Epithelial cell of esophagus (primary cell): ENCODE measurements around the gene CAPN10.

Experiments used
- DNase-seq: peaks from one replicate; pipeline ENCODE4 v3.0.0; 2010; ENCODE audit warnings: low read depth
- H3K4me3 ChIP-seq: 2 replicates; pipeline ENCODE4 v1.5.1; 2011; ENCODE audit warnings: mild to moderate bottlenecking, low read length, control low read depth
- CTCF ChIP-seq: IDR thresholded peaks from 2 replicates; pipeline ENCODE4 v1.5.1; 2011; ENCODE audit warnings: low read depth, mild to moderate bottlenecking, low read length, control low read depth, inconsistent platforms; ENCODE audit not compliant: insufficient read depth; ENCODE audit errors: missing control alignments

Gene CAPN10

DNA sequence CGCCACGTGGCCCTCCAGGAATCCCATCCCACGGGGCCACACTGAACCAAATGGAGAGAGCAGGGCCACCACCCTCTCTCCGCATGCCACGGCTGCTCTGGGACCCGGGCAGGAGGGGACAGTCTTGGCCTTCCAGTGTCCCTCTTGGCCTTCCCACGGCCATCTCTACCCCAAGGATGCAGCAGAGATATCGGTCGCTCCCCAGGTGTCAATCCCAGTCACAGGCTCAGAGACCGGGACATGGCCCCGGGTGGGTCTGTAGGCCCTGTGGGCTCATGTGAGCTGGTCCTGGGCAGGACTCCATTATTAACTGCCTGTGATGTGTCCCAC, 15.3 kb downstream of the CAPN10 start:
- H3K4me3 ChIP-seq: no peak overlapping the region
- no peak for TF ChIP-seq CTCF
- DNase-seq: no peak

GRCh38 chr2:240602266-240603050, 15.9 kb downstream of the CAPN10 start:
- no peak for DNase-seq
- no peak for TF ChIP-seq CTCF
- H3K4me3 ChIP-seq: no peak overlapping the region

GRCh38 chr2:240603081-240603835, 16.7 kb downstream of the CAPN10 start:
- DNase-seq: no peak
- H3K4me3 ChIP-seq: no peak overlapping the region
- TF ChIP-seq CTCF: no peak

- no peak for DNase-seq
- TF ChIP-seq CTCF: no peak
- no peak overlapping the region for H3K4me3 ChIP-seq
These were observed 17.3 kb downstream of the CAPN10 start for GRCh38 chr2:240603846-240604245.

DNA sequence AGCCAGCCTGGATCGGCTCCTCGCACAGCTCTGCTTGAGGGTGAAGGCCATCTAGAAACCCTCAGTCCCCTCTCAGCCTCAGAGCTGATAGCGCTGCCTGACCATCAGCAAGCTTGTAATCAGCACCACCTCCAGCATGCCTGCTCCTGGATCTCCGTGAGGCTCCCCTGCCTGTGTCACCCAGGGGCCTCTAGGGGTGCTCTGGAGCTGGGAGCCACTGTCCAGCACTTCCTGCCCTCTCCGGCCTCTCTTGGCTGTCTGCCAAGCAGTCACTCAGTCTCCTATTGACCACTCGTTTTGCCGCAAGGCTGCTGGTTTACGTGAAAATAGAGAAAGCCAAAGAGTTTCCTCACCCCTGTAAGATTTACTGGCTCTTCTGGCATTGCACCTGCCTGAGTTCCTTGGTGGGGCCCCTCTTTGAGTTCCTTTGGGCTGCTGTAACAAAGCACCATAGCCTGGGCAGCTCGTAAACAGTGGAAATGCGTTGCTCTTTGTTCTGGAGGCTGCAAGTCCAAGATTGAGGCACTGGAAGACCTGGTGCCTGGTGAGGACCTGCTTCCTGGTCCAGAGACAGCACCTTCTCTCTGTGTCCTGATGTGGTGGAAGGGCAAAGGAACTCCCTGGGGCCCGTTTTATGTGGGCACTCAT, 17.9 kb downstream of the CAPN10 start:
- no peak overlapping the region for H3K4me3 ChIP-seq
- TF ChIP-seq CTCF: peak; percentile 32
- no peak for DNase-seq

- no peak overlapping the region for H3K4me3 ChIP-seq
- no peak for TF ChIP-seq CTCF
- no peak for DNase-seq
These were observed 18.6 kb downstream of the CAPN10 start for GRCh38 chr2:240604939-240605716.
